GM12872 (cell line): ENCODE measurements around the gene ENPP7.

Experiments used
- TF ChIP-seq, protein P1 (sequence below): IDR thresholded peaks from 3 replicates; pipeline ENCODE4 v1.5.1; 2011; ENCODE audit warnings: low read depth, mild to moderate bottlenecking, low read length, moderate library complexity; ENCODE audit not compliant: insufficient read depth

Gene ENPP7

GRCh38 chr17:79698146-79698846 is 32.4 kb upstream of the ENPP7 start:
- TF ChIP-seq, protein P1, sequence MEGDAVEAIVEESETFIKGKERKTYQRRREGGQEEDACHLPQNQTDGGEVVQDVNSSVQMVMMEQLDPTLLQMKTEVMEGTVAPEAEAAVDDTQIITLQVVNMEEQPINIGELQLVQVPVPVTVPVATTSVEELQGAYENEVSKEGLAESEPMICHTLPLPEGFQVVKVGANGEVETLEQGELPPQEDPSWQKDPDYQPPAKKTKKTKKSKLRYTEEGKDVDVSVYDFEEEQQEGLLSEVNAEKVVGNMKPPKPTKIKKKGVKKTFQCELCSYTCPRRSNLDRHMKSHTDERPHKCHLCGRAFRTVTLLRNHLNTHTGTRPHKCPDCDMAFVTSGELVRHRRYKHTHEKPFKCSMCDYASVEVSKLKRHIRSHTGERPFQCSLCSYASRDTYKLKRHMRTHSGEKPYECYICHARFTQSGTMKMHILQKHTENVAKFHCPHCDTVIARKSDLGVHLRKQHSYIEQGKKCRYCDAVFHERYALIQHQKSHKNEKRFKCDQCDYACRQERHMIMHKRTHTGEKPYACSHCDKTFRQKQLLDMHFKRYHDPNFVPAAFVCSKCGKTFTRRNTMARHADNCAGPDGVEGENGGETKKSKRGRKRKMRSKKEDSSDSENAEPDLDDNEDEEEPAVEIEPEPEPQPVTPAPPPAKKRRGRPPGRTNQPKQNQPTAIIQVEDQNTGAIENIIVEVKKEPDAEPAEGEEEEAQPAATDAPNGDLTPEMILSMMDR: no peak

DNA sequence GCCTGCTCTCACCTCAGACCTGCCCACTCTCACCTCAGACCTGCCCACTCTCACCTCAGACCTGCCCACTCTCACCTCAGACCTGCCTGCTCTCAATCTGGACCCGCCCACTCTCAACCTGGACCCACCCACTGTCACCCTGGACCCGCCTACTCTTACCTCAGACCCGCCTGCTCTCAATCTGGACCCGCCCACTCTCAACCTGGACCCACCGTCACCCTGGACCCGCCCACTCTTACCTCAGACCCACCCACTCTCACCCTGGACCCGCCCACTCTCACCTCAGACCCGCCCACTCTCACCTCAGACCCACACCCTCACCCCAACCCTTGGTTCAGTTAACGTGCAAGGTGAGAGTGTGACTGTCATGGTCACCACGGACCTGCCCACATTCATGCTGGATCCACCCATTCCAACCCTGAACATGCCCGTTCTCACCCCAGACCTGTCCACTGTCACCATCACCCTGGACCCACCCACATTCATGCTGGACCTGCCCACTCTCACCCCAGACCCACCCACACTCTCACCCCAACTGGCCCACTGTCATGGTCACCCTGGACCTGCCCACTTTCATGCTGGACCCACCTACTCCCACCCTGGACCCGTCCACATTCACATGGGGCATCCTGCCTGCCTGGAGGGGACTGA is 31.2 kb upstream of the ENPP7 start:
- TF ChIP-seq, protein P1: no peak

DNA sequence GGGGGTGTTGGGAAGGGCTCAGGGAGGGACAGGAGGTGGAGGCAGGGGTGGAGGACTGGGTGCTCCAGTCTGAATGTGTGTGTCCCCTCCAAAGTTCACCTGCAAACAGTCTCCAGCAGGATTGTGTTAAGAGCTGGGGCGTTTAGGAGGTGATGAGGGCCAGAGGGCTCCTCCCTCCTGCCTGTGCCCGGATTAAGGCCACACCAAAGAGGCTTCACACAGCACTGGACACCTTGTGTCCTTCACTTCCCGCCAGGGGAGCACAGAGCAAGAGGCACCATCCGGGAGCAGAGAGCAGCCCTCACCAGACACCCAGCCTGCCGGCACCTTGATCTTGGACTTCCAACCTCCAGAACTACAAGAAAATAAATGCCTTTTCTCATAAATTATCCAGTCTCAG is 30.2 kb upstream of the ENPP7 start:
- TF ChIP-seq, protein P1: no peak

DNA sequence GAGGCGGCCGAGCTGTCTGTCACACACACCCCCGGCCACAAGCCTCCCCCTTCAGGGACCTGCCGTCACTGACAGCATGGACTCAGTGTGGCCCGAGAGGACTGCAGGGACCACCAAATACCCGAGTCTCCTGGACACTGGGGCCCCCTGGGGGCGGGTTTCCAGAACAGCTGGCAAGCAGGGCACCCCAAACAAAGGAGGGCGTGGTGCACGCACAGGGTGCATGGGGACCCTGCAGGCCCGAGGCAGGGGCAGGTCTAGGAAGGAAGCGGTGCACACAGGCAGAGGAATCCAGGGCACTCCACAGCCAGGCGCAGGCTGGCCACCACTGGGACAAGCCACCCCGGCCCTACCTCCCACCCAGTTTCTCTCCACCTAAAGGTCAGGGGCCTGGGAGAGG is 28.7 kb upstream of the ENPP7 start:
- TF ChIP-seq, protein P1: 0 out of 3 replicates have a peak, but pooled peaks have one; percentile 10

DNA sequence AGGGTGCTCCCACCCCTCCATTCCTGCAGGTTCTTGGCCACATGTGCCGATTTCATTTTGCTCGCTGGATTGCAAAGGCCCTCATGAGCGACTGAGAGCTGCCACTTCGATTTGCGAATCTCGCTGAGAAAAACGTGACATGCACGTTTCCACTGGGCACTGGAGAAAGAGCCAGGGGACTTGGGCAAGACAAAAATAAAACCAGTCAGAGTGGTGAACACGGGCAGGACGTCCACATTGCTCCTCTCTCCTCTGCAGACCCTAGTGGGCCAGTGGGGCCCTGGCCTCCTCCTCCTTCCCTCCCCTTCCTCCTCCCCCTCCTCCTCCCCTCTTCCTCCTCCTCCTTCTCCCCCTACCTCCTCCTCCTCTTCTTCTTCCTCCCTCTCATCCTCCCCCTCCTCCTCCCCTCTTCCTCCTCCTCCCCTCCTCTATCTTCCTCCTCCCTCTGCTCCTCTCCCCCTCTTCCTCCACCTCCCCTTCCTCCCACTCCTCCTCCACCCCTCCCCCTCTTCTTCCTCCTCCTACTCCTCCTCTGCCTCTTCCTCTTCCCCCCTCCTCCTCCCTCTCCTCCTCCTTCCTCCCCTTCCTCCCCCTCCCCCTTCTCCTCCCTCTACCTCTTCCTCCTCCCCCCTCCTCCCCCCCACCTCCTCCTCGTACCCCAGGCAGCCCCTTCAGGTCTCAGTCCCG is 28.1 kb upstream of the ENPP7 start:
- TF ChIP-seq, protein P1: no peak

DNA sequence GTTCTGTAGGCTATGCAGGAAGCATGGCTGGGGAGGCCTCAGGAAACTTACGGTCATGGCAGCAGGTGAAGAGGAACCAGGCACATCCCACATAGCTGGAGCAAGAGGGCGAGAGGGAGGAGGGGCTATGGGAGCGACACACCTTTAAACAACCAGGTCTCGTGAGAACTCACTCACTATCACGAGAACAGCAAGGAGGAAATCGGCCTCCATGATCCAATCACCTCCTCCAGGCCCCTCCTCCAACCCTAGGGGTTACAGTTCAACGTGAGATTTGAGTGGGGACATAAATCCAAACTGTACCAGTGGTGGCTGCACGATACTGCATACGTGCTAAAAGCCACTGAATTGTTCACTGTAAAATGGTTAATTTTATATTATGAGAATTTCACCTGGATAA is 26.1 kb upstream of the ENPP7 start:
- TF ChIP-seq, protein P1: no peak

GRCh38 chr17:79705674-79706073 is 25.1 kb upstream of the ENPP7 start:
- TF ChIP-seq, protein P1: no peak
